NCI-H146 (cell line): ENCODE measurements around the gene CDK14.

Experiments
- DNase-seq: peaks from one replicate; lab custom pipeline; 2025; lab: John Stamatoyannopoulos, UW

The CDK14 gene

GRCh38 chr7:91019686-91020385, 423.7 kb downstream of the CDK14 start:
- DNase-seq = no peak

GRCh38 chr7:91020636-91021385, 424.7 kb downstream of the CDK14 start:
- DNase-seq = no peak

GRCh38 chr7:91021956-91022355, 425.8 kb downstream of the CDK14 start:
- no peak for DNase-seq

GRCh38 chr7:91025906-91026390, 429.8 kb downstream of the CDK14 start:
- DNase-seq = no peak

- no peak for DNase-seq
Measured at GRCh38 chr7:91029688-91030087, 433.6 kb downstream of the CDK14 start.

GRCh38 chr7:91030680-91031380, 434.7 kb downstream of the CDK14 start:
- DNase-seq = no peak

GRCh38 chr7:91031757-91032156, 435.6 kb downstream of the CDK14 start:
- DNase-seq = peak; percentile 91

GRCh38 chr7:91033574-91033973, 437.5 kb downstream of the CDK14 start:
- peak; percentile 64 for DNase-seq

GRCh38 chr7:91034459-91035368, 438.6 kb downstream of the CDK14 start:
- DNase-seq = peak; percentile 93

- no peak for DNase-seq
Measured at GRCh38 chr7:91039033-91039432, 442.9 kb downstream of the CDK14 start.

- no peak for DNase-seq
Measured at GRCh38 chr7:91041141-91041540, 445.0 kb downstream of the CDK14 start.

- DNase-seq = no peak
Measured at GRCh38 chr7:91041901-91042484, 445.9 kb downstream of the CDK14 start.

- DNase-seq = no peak
Measured at GRCh38 chr7:91043186-91043585, 447.1 kb downstream of the CDK14 start.

GRCh38 chr7:91043924-91044645, 448.0 kb downstream of the CDK14 start:
- DNase-seq = no peak

- DNase-seq = no peak
Measured at GRCh38 chr7:91045606-91046005, 449.5 kb downstream of the CDK14 start.

GRCh38 chr7:91046322-91047089, 450.4 kb downstream of the CDK14 start:
- no peak for DNase-seq

GRCh38 chr7:91047636-91048035, 451.5 kb downstream of the CDK14 start:
- DNase-seq = no peak

- no peak for DNase-seq
Measured at GRCh38 chr7:91050677-91051076, 454.6 kb downstream of the CDK14 start.

GRCh38 chr7:91051966-91052365, 455.8 kb downstream of the CDK14 start:
- peak; percentile 13 for DNase-seq

- no peak for DNase-seq
Measured at GRCh38 chr7:91054374-91054773, 458.3 kb downstream of the CDK14 start.
